ENCODE data around the gene RHPN2. TPM values are rescaled to one million over a fixed set of nuclear protein-coding genes. Genes with fewer than 3 reads are reported as not detected.

RHPN2 gene
- total and polyA plus RNA-seq, 2 of the 8 experiments (the other 6 are each of a cell fraction or from before 2014, with no cell fraction given), result 22.8 to 31.1 TPM

GRCh38 chr19:33085570-33086128 is 21.0 kb upstream of the RHPN2 start:
- TF ChIP-seq RBBP5 (IDR thresholded peaks at IDR 0.05; ENCODE audit: borderline replicate concordance, low read depth, low read length), result no peak
- no peak overlapping the region for H2AFZ ChIP-seq (ENCODE audit: low read length)
- H3K9ac ChIP-seq (replicated peaks in 1 of 4; ENCODE audit: extremely low read depth in 1 of 4, low read depth in 3 of 4, low read length in 3 of 4), result no peak overlapping the region
- H3K4me2 ChIP-seq (ENCODE audit: insufficient read depth in 1 of 2, low read depth in 2 of 2, low read length in 2 of 2), result no peak overlapping the region
- POLR2A ChIA-PET (ENCODE audit: partially characterized antibody), result interaction anchor here (0.5 kb wide), 1 partner anchor 463 kb away, joined by 3 read pairs; no protein-coding TSS in a partner anchor
- H4K5ac ChIP-seq (ENCODE audit: insufficient read length, low read depth, low read length), result no peak overlapping the region
- no peaks in the 10 kb centered on the region for H3K9me3 ChIP-seq (ENCODE audit: insufficient read depth in 2 of 2, low read depth in 1 of 2, low read length in 1 of 2)
- H3K23me2 ChIP-seq (ENCODE audit: low read depth, low read length), result peaks cover 12% of the 10 kb centered on the region
- peaks cover 0 to 3% of the 10 kb centered on the region in 2 experiments for H4K20me1 ChIP-seq (replicated peaks in 1 of 2; ENCODE audit: control insufficient read depth in 1 of 2, insufficient read depth in 2 of 2, low read length in 2 of 2)
- FAIRE-seq (no peak), DNase-seq (ENCODE audit: low read depth in 1 of 2, low spot score in 2 of 2) (no peak)
- H3K23ac ChIP-seq (ENCODE audit: insufficient read length), result no peak overlapping the region
- H4K91ac ChIP-seq (replicated peaks; ENCODE audit: insufficient read length, low read length), result no peak overlapping the region
- H3K4me1 ChIP-seq (replicated peaks in 1 of 4; ENCODE audit: control insufficient read depth in 3 of 4, insufficient read depth in 4 of 4, low read length in 3 of 4), result peaks cover 0 to 5% (median 1%) of the 10 kb centered on the region in 4 experiments; a peak in 3 of 7 replicates
- no peak overlapping the region for H2BK5ac ChIP-seq (ENCODE audit: low read depth, low read length)
- H4K8ac ChIP-seq (ENCODE audit: extremely low read depth, insufficient read depth, low read length), result no peak overlapping the region
- H2BK15ac ChIP-seq (ENCODE audit: low read length), result no peak overlapping the region
- no peak overlapping the region for H3K56ac ChIP-seq (replicated peaks; ENCODE audit: insufficient read length, low read depth, low read length)
- H3K79me2 ChIP-seq (ENCODE audit: control insufficient read depth in 1 of 2, insufficient read depth in 2 of 2, low read length in 2 of 2), result peaks cover 0 to 9% of the 10 kb centered on the region in 2 experiments; a peak in 1 of 4 replicates
- 98% methylated on average over 3 of the region's 3 CpGs; no CpG with 5 or more reads in 1 of the 2 experiments for WGBS, 2 experiments (ENCODE audit: extremely low coverage in 1 of 2, insufficient coverage in 1 of 2, insufficient read length in 1 of 2, insufficient replicate concordance in 2 of 2, low coverage in 1 of 2, low lambda C conversion rate in 2 of 2, missing lambda C conversion rate in 1 of 2)
- no peak overlapping the region for H3K4ac ChIP-seq (replicated peaks; ENCODE audit: insufficient read length, low read depth, low read length)
- no peak overlapping the region for H3K14ac ChIP-seq (ENCODE audit: insufficient read length)
- H3K36me3 ChIP-seq (ENCODE audit: control insufficient read depth in 2 of 4, insufficient read depth in 4 of 4, low read length in 3 of 4), result peaks cover 3 to 6% (median 3%) of the 10 kb centered on the region in 4 experiments; a peak in 6 of 8 replicates
- H2BK12ac ChIP-seq (ENCODE audit: low read depth, low read length), result no peak overlapping the region
- no peak overlapping the region for H3K27ac ChIP-seq (ENCODE audit: low read depth, low read length)
- H3K18ac ChIP-seq (ENCODE audit: extremely low read depth, low read length), result no peak overlapping the region
- CTCF ChIA-PET (ENCODE audit: partially characterized antibody), result interaction anchor here (0.7 to 0.8 kb wide), 2 partner anchors 110 to 408 kb away, joined by 3 to 4 read pairs; no protein-coding TSS in a partner anchor
- no peak overlapping the region for H2BK20ac ChIP-seq (ENCODE audit: low read length)
- no peak overlapping the region for H2AK5ac ChIP-seq (ENCODE audit: low read depth, low read length)
- peaks cover 5% of the 10 kb centered on the region for H3K79me1 ChIP-seq (ENCODE audit: low read depth, low read length)
- H2BK120ac ChIP-seq (replicated peaks; ENCODE audit: low read depth, low read length), result no peak overlapping the region
- no peak overlapping the region for H3K4me3 ChIP-seq (ENCODE audit: extremely low read depth in 1 of 4, insufficient read depth in 2 of 4, low read depth in 3 of 4, low read length in 4 of 4)
- H3K27me3 ChIP-seq (replicated peaks in 1 of 4; ENCODE audit: control insufficient read depth in 3 of 4, extremely low read depth in 1 of 4, insufficient read depth in 3 of 4, low read length in 3 of 4), result no peaks in the 10 kb centered on the region
